ENCODE data around the gene STAT1.

STAT1 gene

DNA sequence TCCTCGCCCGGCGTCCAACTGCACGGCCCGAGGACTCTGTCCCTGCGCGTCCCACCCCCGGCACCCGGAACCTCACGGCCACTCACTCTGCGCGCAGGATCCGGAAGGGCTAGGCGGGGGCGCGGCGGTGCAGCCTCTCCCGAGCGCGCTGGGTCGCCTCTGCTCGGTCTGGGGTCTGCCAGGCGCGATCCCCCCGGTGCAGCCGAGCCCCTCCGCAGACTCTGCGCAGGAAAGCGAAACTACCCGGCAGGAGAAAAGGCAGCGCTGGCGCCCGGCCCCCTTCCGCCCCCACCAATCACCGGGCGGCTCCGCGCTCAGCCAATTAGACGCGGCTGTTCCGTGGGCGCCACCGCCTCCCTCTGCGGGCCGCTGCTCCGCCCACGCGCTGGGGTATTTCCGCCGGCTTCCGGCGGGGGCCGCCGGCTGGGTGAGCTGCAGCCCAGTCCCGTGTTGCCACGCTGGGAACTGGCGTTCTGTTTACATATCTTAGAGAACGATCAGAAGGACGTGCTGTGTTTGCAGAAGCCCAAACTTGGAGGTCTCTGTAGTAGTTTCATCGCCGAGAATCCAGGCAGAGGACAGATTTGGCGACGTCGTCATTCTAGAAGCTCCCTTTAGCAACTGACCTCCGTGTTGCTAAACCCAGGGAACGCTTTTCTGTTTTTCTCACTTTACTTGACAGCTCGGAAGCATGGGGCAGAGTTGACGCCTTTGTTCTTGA, at the start of gene STAT1:
TSS of gene STAT1 (minus strand) at position 240 of the 721 bp plus-strand sequence. CDS start 4,168 bp downstream, outside the sequence.
- peak; percentile 80 for DNase-seq

GRCh38 chr2:191063584-191063983, 49.6 kb upstream of the STAT1 start:
- no peak for DNase-seq

DNA sequence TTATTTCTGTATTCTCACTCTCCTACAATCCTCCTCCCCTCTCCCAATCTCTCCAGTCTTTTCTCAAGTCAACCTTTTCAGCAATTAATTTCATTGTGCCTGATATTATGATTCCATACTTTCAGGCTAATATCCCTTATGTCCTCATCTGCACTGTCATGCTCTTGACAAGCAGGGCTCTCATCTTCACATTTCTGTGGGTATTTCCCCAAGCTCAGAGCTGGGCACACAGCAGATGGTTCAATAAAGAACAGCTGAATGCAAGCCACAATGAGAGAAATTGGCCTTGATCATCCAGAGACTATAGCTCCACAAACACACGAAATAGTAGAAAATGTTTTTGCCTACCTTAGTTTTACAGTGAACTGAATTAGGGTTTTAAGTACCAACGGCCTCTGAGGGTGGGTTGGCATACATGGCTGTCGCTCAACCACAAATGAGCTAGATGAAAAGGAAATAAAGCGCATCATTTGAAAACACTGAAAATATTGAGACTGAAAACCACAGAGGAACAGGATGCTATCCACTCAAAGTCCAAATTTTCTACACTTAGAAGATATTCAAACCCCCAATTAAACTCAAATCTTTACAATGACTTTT, 47.5 kb upstream of the STAT1 start:
- DNase-seq = no peak

GRCh38 chr2:191059308-191059707, 45.3 kb upstream of the STAT1 start:
- no peak for DNase-seq

GRCh38 chr2:191056228-191056627, 42.3 kb upstream of the STAT1 start:
- DNase-seq = no peak

GRCh38 chr2:191053256-191053655, 39.3 kb upstream of the STAT1 start:
- no peak for DNase-seq

- no peak for DNase-seq
Measured at GRCh38 chr2:191051825-191052778, 38.1 kb upstream of the STAT1 start.

GRCh38 chr2:191051177-191051576, 37.2 kb upstream of the STAT1 start:
- no peak for DNase-seq

GRCh38 chr2:191050640-191050987, 36.6 kb upstream of the STAT1 start:
- no peak for DNase-seq

- DNase-seq = no peak
Measured at GRCh38 chr2:191049728-191050639, 36.0 kb upstream of the STAT1 start.

DNA sequence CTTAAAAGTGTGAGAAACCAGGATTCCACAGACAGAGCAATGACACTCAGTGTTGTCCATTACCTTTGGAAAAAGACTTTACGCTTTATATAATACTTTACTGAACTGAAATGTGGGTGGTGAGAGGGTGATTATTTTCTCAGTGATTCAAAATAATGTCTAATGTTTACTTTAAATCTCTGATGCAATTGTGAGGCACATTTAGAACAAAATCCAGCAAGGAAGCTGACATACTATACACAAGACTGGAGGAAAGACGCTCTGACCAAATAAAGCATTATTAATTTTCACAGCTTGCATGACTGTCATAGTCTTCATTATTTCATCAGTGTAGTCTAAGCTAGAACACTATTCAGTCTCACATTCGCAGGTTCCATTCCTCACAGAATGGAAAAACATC, 34.1 kb upstream of the STAT1 start:
- no peak for DNase-seq

GRCh38 chr2:191045141-191045540, 31.2 kb upstream of the STAT1 start:
- DNase-seq = no peak

DNA sequence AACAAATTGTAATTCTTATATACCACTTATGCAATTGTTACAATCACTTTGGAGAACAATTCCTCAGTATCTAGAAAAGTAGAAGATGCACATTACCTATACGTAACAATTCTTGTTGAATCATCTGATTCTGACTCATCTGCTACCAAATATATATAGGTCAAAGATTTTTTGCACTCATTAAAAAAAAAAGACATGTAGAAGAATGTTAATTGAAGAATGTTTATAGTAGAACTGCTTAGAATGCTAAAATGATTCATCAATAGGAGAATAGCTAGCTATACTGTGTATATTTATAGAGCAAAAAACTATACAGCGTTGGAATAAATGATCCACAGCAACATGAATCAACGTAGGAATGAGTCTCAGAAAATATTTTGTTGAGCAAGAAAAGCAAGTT, 29.5 kb upstream of the STAT1 start:
- DNase-seq = no peak

- DNase-seq = no peak
Measured at GRCh38 chr2:191041418-191042161, 27.6 kb upstream of the STAT1 start.

- DNase-seq = no peak
Measured at GRCh38 chr2:191039616-191040015, 25.6 kb upstream of the STAT1 start.

DNA sequence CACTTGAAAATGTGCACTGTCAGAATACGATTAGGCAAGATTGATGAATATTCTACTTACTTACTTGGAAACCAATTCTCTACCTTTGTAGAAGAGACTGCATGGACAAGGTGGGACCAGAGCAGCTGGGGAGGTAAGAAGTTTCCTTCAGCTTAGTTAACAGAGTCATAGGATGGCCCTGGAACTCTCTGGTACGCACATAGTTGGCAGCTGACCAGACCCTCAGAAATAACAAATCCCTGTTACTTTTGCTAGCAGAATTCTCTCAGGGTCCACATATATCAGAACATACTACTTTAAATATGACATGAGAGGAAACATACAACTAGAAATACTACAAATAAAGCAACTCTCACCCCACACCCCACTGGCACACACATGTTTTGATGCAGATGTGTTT, 24.8 kb upstream of the STAT1 start:
- no peak for DNase-seq

GRCh38 chr2:191038241-191038725, 24.3 kb upstream of the STAT1 start:
- DNase-seq = no peak

DNA sequence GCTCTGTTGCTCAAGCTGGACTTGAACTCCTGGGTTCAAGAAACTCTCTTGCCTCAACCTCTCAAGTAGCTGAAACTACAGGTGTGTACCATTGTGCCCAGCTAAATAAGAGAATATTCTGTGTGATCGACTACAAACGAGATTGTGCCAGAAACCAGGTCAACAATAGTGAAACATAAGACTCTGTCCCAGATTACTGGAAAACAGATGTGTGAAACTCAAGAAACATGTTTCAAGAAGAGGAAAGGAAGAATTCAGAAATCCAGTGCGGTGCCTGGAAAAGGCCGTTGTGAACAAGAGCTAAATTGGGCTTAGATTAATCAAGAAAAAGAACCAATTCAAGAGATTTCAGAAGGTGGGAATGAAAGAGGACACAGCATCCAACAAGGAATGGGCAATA, 23.4 kb upstream of the STAT1 start:
- DNase-seq = no peak

GRCh38 chr2:191036363-191036762, 22.4 kb upstream of the STAT1 start:
- no peak for DNase-seq

GRCh38 chr2:191032588-191033429, 18.8 kb upstream of the STAT1 start:
- no peak for DNase-seq

DNA sequence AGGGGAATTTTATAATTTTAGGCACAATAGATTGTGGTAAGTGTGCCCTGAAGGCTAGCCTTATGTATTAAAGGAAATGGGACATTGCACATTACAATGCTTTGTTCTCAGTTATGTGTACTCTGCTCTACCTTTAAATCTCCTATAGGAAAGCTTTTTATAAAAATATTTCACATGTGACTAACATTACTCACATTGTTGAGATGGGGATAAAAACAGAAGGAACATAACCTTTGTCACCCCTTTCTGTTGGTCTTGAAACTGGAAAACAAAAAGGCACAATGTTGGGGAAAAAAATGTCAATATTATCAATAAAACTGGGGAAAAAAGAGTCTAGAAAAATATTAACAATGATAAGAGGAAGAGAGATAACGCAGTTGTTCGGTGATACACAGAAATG, 17.3 kb upstream of the STAT1 start:
- no peak for DNase-seq
